Measurements from ENCODE around the gene PAK5. TPM values are rescaled to one million over a fixed set of nuclear protein-coding genes. Genes with fewer than 3 reads are reported as not detected.

The PAK5 gene
- not detected in 2 replicates for total RNA-seq (2021)
- percentile 0 among the genes with signal in this experiment for Bru-seq, nascent RNA
- percentile 0 among the genes with signal in this experiment for BruChase-seq, experiment 1, labeled RNA remaining after a 2-hour chase
- not detected for BruChase-seq, experiment 2, labeled RNA remaining after a 6-hour chase
- long read RNA-seq: 0 reads

- DNase-seq: no peak
- Histone ChIP-seq H3K4me3 (no peak within 1 kb of the TSS), H3F3A (ENCODE audit: insufficient read depth, low read depth) (no peaks in the 10 kb centered on the region), H3K4me1 (replicated peaks; ENCODE audit: insufficient read depth) (no peaks in the 10 kb centered on the region), H3K9me2 (ENCODE audit: insufficient read depth) (no peaks in the 10 kb centered on the region), H3K27me3 (ENCODE audit: insufficient read depth, low read depth) (peaks cover 29% of the 10 kb centered on the region), H3K79me2 (ENCODE audit: low read depth) (no peaks in the 10 kb centered on the region), H3K27ac (no peak within 1 kb of the TSS), H3K9me3 (ENCODE audit: insufficient read depth, low read depth) (no peaks in the 10 kb centered on the region), H3K36me3 (ENCODE audit: low read depth) (no peaks in the 10 kb centered on the region), H3K4me2 (no peak within 1 kb of the TSS), H2AFZ (no peak within 1 kb of the TSS), H4K20me1 (ENCODE audit: insufficient read depth) (no peaks in the 10 kb centered on the region)
- BruUV-seq (replicated peaks): no TSS peak
- intact Hi-C loops (cut with micrococcal nuclease; ENCODE audit: unreplicated experiment): no loop called here
- no peak for TF ChIP-seq EZH2 (IDR thresholded peaks at IDR 0.05; ENCODE audit: low read depth)
- TF ChIP-seq CTCF (conservative IDR thresholded peaks at IDR 0.05): no peak
- ChIA-PET POLR2A (ENCODE audit: unreplicated experiment) (no interaction called here), CTCF (no interaction called here)
Observed at GRCh38 chr20:9838378-9839295, at the start of gene PAK5. Gene PAK5, minus strand, starts transcription at chr20:9839076. Its CDS starts 194,748 bp downstream, at chr20:9644328.

- Histone ChIP-seq H4K20me1 (ENCODE audit: insufficient read depth) (no peaks in the 10 kb centered on the region), H3K4me3 (no peak overlapping the region), H3K27me3 (ENCODE audit: insufficient read depth, low read depth) (no peaks in the 10 kb centered on the region), H3K27ac (no peak overlapping the region), H2AFZ (no peak overlapping the region), H3K79me2 (ENCODE audit: low read depth) (no peaks in the 10 kb centered on the region), H3K9me2 (ENCODE audit: insufficient read depth) (0 out of 2 replicates have a peak, but pooled peaks cover 4% of the 10 kb centered on the region), H3K36me3 (ENCODE audit: low read depth) (no peaks in the 10 kb centered on the region), H3K9me3 (ENCODE audit: insufficient read depth, low read depth) (no peaks in the 10 kb centered on the region), H3K4me1 (replicated peaks; ENCODE audit: insufficient read depth) (no peaks in the 10 kb centered on the region), H3F3A (ENCODE audit: insufficient read depth, low read depth) (no peaks in the 10 kb centered on the region), H3K4me2 (no peak overlapping the region)
- no peak for TF ChIP-seq EZH2 (IDR thresholded peaks at IDR 0.05; ENCODE audit: low read depth)
- no peak for TF ChIP-seq CTCF (conservative IDR thresholded peaks at IDR 0.05)
- intact Hi-C loops (cut with micrococcal nuclease; ENCODE audit: unreplicated experiment): no loop called here
- BruUV-seq (replicated peaks): no TSS peak
- ChIA-PET CTCF (no interaction called here), POLR2A (ENCODE audit: unreplicated experiment) (interaction anchor here (0.6 kb wide), 1 partner anchor 383 kb away, joined by 3 read pairs; no protein-coding TSS in a partner anchor)
- no peak for DNase-seq
Observed at GRCh38 chr20:9887706-9888105, 48.8 kb upstream of the PAK5 start.

- Histone ChIP-seq H2AFZ (no peak overlapping the region), H3K9me3 (ENCODE audit: insufficient read depth, low read depth) (no peaks in the 10 kb centered on the region), H3K9me2 (ENCODE audit: insufficient read depth) (0 out of 2 replicates have a peak, but pooled peaks cover 4% of the 10 kb centered on the region), H3K27ac (no peak overlapping the region), H3K36me3 (ENCODE audit: low read depth) (no peaks in the 10 kb centered on the region), H3K4me2 (no peak overlapping the region), H3K4me1 (replicated peaks; ENCODE audit: insufficient read depth) (no peaks in the 10 kb centered on the region), H3K4me3 (no peak overlapping the region), H4K20me1 (ENCODE audit: insufficient read depth) (no peaks in the 10 kb centered on the region), H3F3A (ENCODE audit: insufficient read depth, low read depth) (no peaks in the 10 kb centered on the region), H3K79me2 (ENCODE audit: low read depth) (no peaks in the 10 kb centered on the region), H3K27me3 (ENCODE audit: insufficient read depth, low read depth) (no peaks in the 10 kb centered on the region)
- DNase-seq: no peak
- ChIA-PET POLR2A (ENCODE audit: unreplicated experiment) (no interaction called here), CTCF (no interaction called here)
- intact Hi-C loops (cut with micrococcal nuclease; ENCODE audit: unreplicated experiment): no loop called here
- BruUV-seq (replicated peaks): no TSS peak
- TF ChIP-seq CTCF (conservative IDR thresholded peaks at IDR 0.05) (no peak), EZH2 (IDR thresholded peaks at IDR 0.05; ENCODE audit: low read depth) (no peak)
Observed at GRCh38 chr20:9886227-9886626, 47.4 kb upstream of the PAK5 start.

Measured in PC-9 (cell line).